NCI-H1694 (cell line): Measurements from ENCODE around the gene LEMD2.

Experiments
- DNase-seq: peaks from one replicate; lab custom pipeline; 2025; lab: John Stamatoyannopoulos, UW

Gene LEMD2

GRCh38 chr6:33794910-33795623 lies 6.1 kb upstream of the LEMD2 start:
- DNase-seq, result no peak

- DNase-seq, result no peak
These were observed 4.1 kb upstream of the LEMD2 start for GRCh38 chr6:33792981-33793380.

- no peak for DNase-seq
These were observed 2.7 kb upstream of the LEMD2 start for GRCh38 chr6:33791620-33792019.

GRCh38 chr6:33790910-33791309 lies 2.0 kb upstream of the LEMD2 start:
- no peak for DNase-seq

GRCh38 chr6:33790379-33790778 lies 1.4 kb upstream of the LEMD2 start:
- DNase-seq, result no peak

GRCh38 chr6:33789550-33789895 lies 593 bp upstream of the LEMD2 start:
- no peak for DNase-seq

GRCh38 chr6:33787954-33788693 lies 806 bp downstream of the LEMD2 start:
- no peak for DNase-seq

- DNase-seq, result no peak
These were observed 1.5 kb downstream of the LEMD2 start for GRCh38 chr6:33787346-33787953.

GRCh38 chr6:33786736-33787135 lies 2.2 kb downstream of the LEMD2 start:
- DNase-seq, result no peak

- DNase-seq, result no peak
These were observed 3.2 kb downstream of the LEMD2 start for GRCh38 chr6:33785778-33786177.

- DNase-seq, result no peak
These were observed 4.1 kb downstream of the LEMD2 start for GRCh38 chr6:33784787-33785186.

GRCh38 chr6:33783781-33784520 lies 5.0 kb downstream of the LEMD2 start:
- no peak for DNase-seq

- DNase-seq, result no peak
These were observed 6.4 kb downstream of the LEMD2 start for GRCh38 chr6:33782561-33782960.

GRCh38 chr6:33781131-33781975 lies 7.6 kb downstream of the LEMD2 start:
- no peak for DNase-seq

- no peak for DNase-seq
These were observed 9.0 kb downstream of the LEMD2 start for GRCh38 chr6:33779895-33780294.

- DNase-seq, result peak; percentile 36
These were observed 9.6 kb downstream of the LEMD2 start for GRCh38 chr6:33779290-33779689.

- DNase-seq, result no peak
These were observed 10.3 kb downstream of the LEMD2 start for GRCh38 chr6:33778444-33779121.

GRCh38 chr6:33777398-33778388 lies 11.2 kb downstream of the LEMD2 start:
- DNase-seq, result no peak

GRCh38 chr6:33776764-33777163 lies 12.2 kb downstream of the LEMD2 start:
- no peak for DNase-seq

- DNase-seq, result no peak
These were observed 12.7 kb downstream of the LEMD2 start for GRCh38 chr6:33776186-33776585.
